ES-I3 (cell line): Measurements from ENCODE around the gene DCTD.
A peak's percentile ranks its signal among the peaks of the same experiment; 100 is the strongest.

Experiments used
- H3K36me3 ChIP-seq: 2 replicates; pipeline ENCODE4 v1.6.1; 2013; ENCODE audit warnings: mild to moderate bottlenecking, low read length, control low read depth, moderate library complexity; ENCODE audit not compliant: insufficient read depth
- H3K4me1 ChIP-seq: 2 replicates; pipeline ENCODE4 v1.6.1; 2013; ENCODE audit warnings: mild to moderate bottlenecking, control low read depth, low read length; ENCODE audit not compliant: insufficient read depth
- H3K9ac ChIP-seq: 2 replicates; pipeline ENCODE4 v1.6.1; 2013; ENCODE audit warnings: low read depth, mild to moderate bottlenecking, low read length, moderate library complexity
- H3K9me3 ChIP-seq: 2 replicates; pipeline ENCODE4 v1.6.1; 2013; ENCODE audit warnings: mild to moderate bottlenecking, low read length, moderate library complexity; ENCODE audit not compliant: control insufficient read depth, insufficient read depth

The DCTD gene

GRCh38 chr4:182917182-182918043 is at the start of gene DCTD:
Gene DCTD (minus strand): TSS chr4:182917386. CDS start chr4:182915568, 1,818 bp downstream.
- H3K4me1 ChIP-seq, result peaks cover 8% of the 10 kb centered on the region; the same call in 1 of the 2 replicates
- H3K9ac ChIP-seq, result peak within 1 kb of the TSS; percentile 68
- peaks cover 14% of the 10 kb centered on the region for H3K36me3 ChIP-seq
- H3K9me3 ChIP-seq, result no peaks in the 10 kb centered on the region

GRCh38 chr4:182960746-182961145 is 43.6 kb upstream of the DCTD start:
- Histone ChIP-seq H3K9ac (no peak overlapping the region), H3K9me3 (peaks cover 7% of the 10 kb centered on the region; the same call in 1 of the 2 replicates), H3K4me1 (no peaks in the 10 kb centered on the region), H3K36me3 (no peaks in the 10 kb centered on the region)

GRCh38 chr4:182960228-182960627 is 43.0 kb upstream of the DCTD start:
- Histone ChIP-seq H3K36me3 (no peaks in the 10 kb centered on the region), H3K9ac (no peak overlapping the region), H3K4me1 (no peaks in the 10 kb centered on the region), H3K9me3 (peaks cover 7% of the 10 kb centered on the region; the same call in 1 of the 2 replicates)

- no peaks in the 10 kb centered on the region for H3K4me1 ChIP-seq
Measured at GRCh38 chr4:182955411-182955810, 38.2 kb upstream of the DCTD start.

GRCh38 chr4:182944484-182945213 is 27.5 kb upstream of the DCTD start:
- no peaks in the 10 kb centered on the region for H3K9me3 ChIP-seq
- no peaks in the 10 kb centered on the region for H3K36me3 ChIP-seq
- no peak overlapping the region for H3K9ac ChIP-seq
- peaks cover 8% of the 10 kb centered on the region; the same call in 1 of the 2 replicates for H3K4me1 ChIP-seq

More at GRCh38 chr4:182955411-182955810, 38.2 kb upstream of the DCTD start:
- Histone ChIP-seq H3K9me3 (peaks cover 7% of the 10 kb centered on the region; the same call in 1 of the 2 replicates), H3K36me3 (no peaks in the 10 kb centered on the region), H3K9ac (no peak overlapping the region)

- H3K36me3 ChIP-seq, result no peaks in the 10 kb centered on the region
- H3K4me1 ChIP-seq, result no peaks in the 10 kb centered on the region
- H3K9ac ChIP-seq, result no peak overlapping the region
Measured at GRCh38 chr4:182939680-182940079, 22.5 kb upstream of the DCTD start.

GRCh38 chr4:182938205-182938645 is 21.0 kb upstream of the DCTD start:
- no peak overlapping the region for H3K9ac ChIP-seq

More at GRCh38 chr4:182939680-182940079, 22.5 kb upstream of the DCTD start:
- H3K9me3 ChIP-seq, result no peaks in the 10 kb centered on the region

GRCh38 chr4:182937268-182938204 is 20.4 kb upstream of the DCTD start:
- Histone ChIP-seq H3K9ac (no peak overlapping the region), H3K36me3 (no peaks in the 10 kb centered on the region), H3K9me3 (no peaks in the 10 kb centered on the region), H3K4me1 (no peaks in the 10 kb centered on the region)

More at GRCh38 chr4:182938205-182938645, 21.0 kb upstream of the DCTD start:
- Histone ChIP-seq H3K9me3 (no peaks in the 10 kb centered on the region), H3K36me3 (no peaks in the 10 kb centered on the region), H3K4me1 (no peaks in the 10 kb centered on the region)

GRCh38 chr4:182932651-182933050 is 15.5 kb upstream of the DCTD start:
- H3K4me1 ChIP-seq, result no peaks in the 10 kb centered on the region
- H3K36me3 ChIP-seq, result no peaks in the 10 kb centered on the region
- H3K9ac ChIP-seq, result no peak overlapping the region
- no peaks in the 10 kb centered on the region for H3K9me3 ChIP-seq

GRCh38 chr4:182931691-182932345 is 14.6 kb upstream of the DCTD start:
- Histone ChIP-seq H3K9ac (no peak overlapping the region), H3K4me1 (no peaks in the 10 kb centered on the region), H3K36me3 (no peaks in the 10 kb centered on the region)

GRCh38 chr4:182930889-182931288 is 13.7 kb upstream of the DCTD start:
- no peaks in the 10 kb centered on the region for H3K36me3 ChIP-seq
- no peaks in the 10 kb centered on the region for H3K4me1 ChIP-seq
- H3K9ac ChIP-seq, result no peak overlapping the region
- H3K9me3 ChIP-seq, result no peaks in the 10 kb centered on the region

More at GRCh38 chr4:182931691-182932345, 14.6 kb upstream of the DCTD start:
- H3K9me3 ChIP-seq, result no peaks in the 10 kb centered on the region

GRCh38 chr4:182929296-182929695 is 12.1 kb upstream of the DCTD start:
- H3K4me1 ChIP-seq, result no peaks in the 10 kb centered on the region
- no peak overlapping the region for H3K9ac ChIP-seq
- H3K36me3 ChIP-seq, result no peaks in the 10 kb centered on the region
- H3K9me3 ChIP-seq, result no peaks in the 10 kb centered on the region

GRCh38 chr4:182928061-182928460 is 10.9 kb upstream of the DCTD start:
- Histone ChIP-seq H3K4me1 (no peaks in the 10 kb centered on the region), H3K9me3 (no peaks in the 10 kb centered on the region), H3K9ac (no peak overlapping the region), H3K36me3 (no peaks in the 10 kb centered on the region)
